IMR-90 (cell line): ENCODE data around the gene OPN4. TPM values are rescaled to one million over a fixed set of nuclear protein-coding genes. Genes with fewer than 3 reads are reported as not detected.

Experiments
- ATAC-seq: fragments of 200-7000 bp; cut with Tn5 transposase; 2 replicates; pipeline ENCODE4 v1.9.1; 2020; ENCODE audit warnings: low read depth, mild to moderate bottlenecking, moderate library complexity
- BruUV-seq: library from RNA; stranded (reverse); fragments of 400-500 nt; replicated peaks from 2 replicates; lab custom pipeline; 2021; lab: Mats Ljungman, UMichigan
- CTCF ChIA-PET: fragments of 300-600 bp; formaldehyde crosslinking; extraction: SDS; loops from one replicate; lab custom pipeline; 2021; ENCODE audit warnings: antibody characterized with exemption; lab: Yijun Ruan, JAX
- POLR2A ChIA-PET: fragments of 300-600 bp; sonication (Branson Sonifier 250); formaldehyde crosslinking; loops from one replicate; lab custom pipeline; 2022; ENCODE audit warnings: antibody characterized with exemption; ENCODE audit not compliant: unreplicated experiment; lab: Charles Lee
- DNase-seq: peaks from one replicate; pipeline ENCODE4 v3.0.0; 2013
- H2AFZ ChIP-seq: replicated peaks from 2 replicates; pipeline ENCODE3; 2013; ENCODE audit warnings: low read length, mild to moderate bottlenecking; ENCODE audit not compliant: poor library complexity
- H2AK5ac ChIP-seq: 2 replicates; pipeline ENCODE4 v1.6.1; 2013; ENCODE audit warnings: low read depth, low read length, inconsistent platforms
- H2AK9ac ChIP-seq: replicated peaks from 2 replicates; pipeline ENCODE3; 2013; ENCODE audit warnings: mild to moderate bottlenecking, low read depth, low read length, moderate library complexity; ENCODE audit not compliant: poor library complexity
- H2BK120ac ChIP-seq: 2 replicates; pipeline ENCODE4 v1.6.1; 2013; ENCODE audit warnings: low read depth, low read length, inconsistent platforms
- H2BK15ac ChIP-seq: 3 replicates; pipeline ENCODE4 v1.6.1; 2013; ENCODE audit warnings: low read depth, low read length, inconsistent platforms
- H2BK20ac ChIP-seq: 2 replicates; pipeline ENCODE4 v1.6.1; 2013; ENCODE audit warnings: low read depth, mild to moderate bottlenecking, inconsistent platforms, low read length, moderate library complexity
- H2BK5ac ChIP-seq: 2 replicates; pipeline ENCODE4 v1.6.1; 2013; ENCODE audit warnings: mild to moderate bottlenecking, low read depth, low read length, inconsistent platforms; ENCODE audit not compliant: poor library complexity, severe bottlenecking
- H3K14ac ChIP-seq: replicated peaks from 2 replicates; pipeline ENCODE4 v1.6.1; 2013; ENCODE audit warnings: low read depth, low read length, inconsistent platforms
- H3K18ac ChIP-seq: 2 replicates; pipeline ENCODE4 v1.6.1; 2013; ENCODE audit warnings: low read depth, low read length, control low read depth
- H3K23ac ChIP-seq: 2 replicates; pipeline ENCODE4 v1.6.1; 2013; ENCODE audit warnings: low read depth, low read length, inconsistent platforms
- H3K27ac ChIP-seq: 2 replicates; pipeline ENCODE4 v1.5.1; 2013; ENCODE audit warnings: mild to moderate bottlenecking, control low read depth, low read length; ENCODE audit not compliant: insufficient read depth
- H3K27me3 ChIP-seq: 2 replicates; pipeline ENCODE4 v1.6.1; 2013; ENCODE audit warnings: low read length; ENCODE audit not compliant: control insufficient read depth, insufficient read depth
- H3K36me3 ChIP-seq: 2 replicates; pipeline ENCODE4 v1.6.1; 2013; ENCODE audit warnings: low read length, mixed read lengths; ENCODE audit not compliant: control insufficient read depth, insufficient read depth
- H3K4ac ChIP-seq: 2 replicates; pipeline ENCODE4 v1.6.1; 2013; ENCODE audit warnings: low read depth, low read length, inconsistent platforms
- H3K4me1 ChIP-seq: 2 replicates; pipeline ENCODE4 v1.6.1; 2013; ENCODE audit warnings: low read length, mixed read lengths; ENCODE audit not compliant: control insufficient read depth, insufficient read depth
- H3K4me2 ChIP-seq: 2 replicates; pipeline ENCODE4 v1.6.1; 2013; ENCODE audit warnings: low read depth, mild to moderate bottlenecking, control low read depth, low read length, moderate library complexity
- H3K4me3 ChIP-seq: 2 replicates; pipeline ENCODE4 v1.5.1; 2013; ENCODE audit warnings: low read depth, mild to moderate bottlenecking, control low read depth, low read length, moderate library complexity; ENCODE audit not compliant: insufficient read depth
- H3K56ac ChIP-seq: 2 replicates; pipeline ENCODE4 v1.6.1; 2013; ENCODE audit warnings: low read length, inconsistent platforms; ENCODE audit not compliant: insufficient read depth; ENCODE audit errors: extremely low read depth
- H3K79me1 ChIP-seq, 2 experiments: 2 replicates each; pipeline ENCODE4 v1.6.1; 2013; ENCODE audit warnings: low read length in 2 of 2, inconsistent platforms in 1 of 2, low read depth in 1 of 2
- H3K9ac ChIP-seq: 2 replicates; pipeline ENCODE4 v1.6.1; 2013; ENCODE audit warnings: low read depth, low read length, control low read depth
- H3K9me1 ChIP-seq: 2 replicates; pipeline ENCODE4 v1.6.1; 2013; ENCODE audit warnings: low read length, inconsistent platforms; ENCODE audit not compliant: insufficient read depth
- H3K9me3 ChIP-seq: 2 replicates; pipeline ENCODE4 v1.6.1; 2013; ENCODE audit warnings: low read length; ENCODE audit not compliant: control insufficient read depth, insufficient read depth
- H4K20me1 ChIP-seq: 2 replicates; pipeline ENCODE4 v1.6.1; 2013; ENCODE audit warnings: low read length, inconsistent platforms; ENCODE audit not compliant: insufficient read depth
- H4K5ac ChIP-seq: 2 replicates; pipeline ENCODE4 v1.6.1; 2013; ENCODE audit warnings: mild to moderate bottlenecking, low read depth, low read length, control low read depth
- H4K8ac ChIP-seq, 2 experiments: 2 replicates each; pipeline ENCODE4 v1.6.1; 2013; ENCODE audit warnings: low read depth in 2 of 2, low read length in 2 of 2, control low read depth in 1 of 2, inconsistent platforms in 1 of 2
- H4K91ac ChIP-seq: 2 replicates; pipeline ENCODE4 v1.6.1; 2013; ENCODE audit warnings: low read depth, low read length, inconsistent platforms; ENCODE audit not compliant: insufficient read depth
- RFX5 ChIP-seq: IDR thresholded peaks from 2 replicates; pipeline ENCODE4 v1.8.0; 2012; ENCODE audit warnings: low read depth, mild to moderate bottlenecking, low read length, moderate library complexity
- WGBS, 2 experiments: methylation state at CpG; one replicate each; pipeline versions ENCODE4 v1.1.5 to v1.1.7; 2013; ENCODE audit warnings: missing lambda C conversion rate in 2 of 2; ENCODE audit not compliant: insufficient read length in 1 of 2; ENCODE audit errors: extremely low coverage in 2 of 2; 5-methylcytosine and 5-hydroxymethylcytosine counted together
- dilution Hi-C: fragments of 300-500 bp; cut with HindIII; formaldehyde crosslinking; loops from one replicate; pipeline ENCODE4 v1.14.3; 2018; ENCODE audit warnings: low sequenced_read_pairs; ENCODE audit not compliant: unreplicated experiment
- in situ Hi-C: fragments of 300-500 bp; cut with MboI; formaldehyde crosslinking; loops from 3 replicates; pipeline ENCODE4 v1.14.3; 2019; ENCODE audit warnings: low sequenced_read_pairs, inconsistent platforms, mixed read lengths
- intact Hi-C: fragments of 100-400 bp; cut with micrococcal nuclease; formaldehyde crosslinking; loops from 2 replicates; pipeline ENCODE4 v1.10.0; 2022
- polyA plus RNA-seq, 3 experiments: library from polyadenylated mRNA; depleted of rRNA; stranded (reverse); fragments of >200 nt; gene quantifications; 2 replicates each; pipeline ENCODE4 v1.2.3, GENCODE V29; 2012; ENCODE audit warnings: low replicate concordance in 1 of 3
- total RNA-seq: library from RNA; depleted of rRNA; stranded (reverse); fragments of >200 nt; gene quantifications from 2 replicates; pipeline ENCODE4 v1.2.3, GENCODE V29; 2012

OPN4 gene
- total and polyA plus RNA-seq, 2 of the 4 experiments (the other 2 are of a cell fraction) = 0.03 TPM; not detected in 1

DNA sequence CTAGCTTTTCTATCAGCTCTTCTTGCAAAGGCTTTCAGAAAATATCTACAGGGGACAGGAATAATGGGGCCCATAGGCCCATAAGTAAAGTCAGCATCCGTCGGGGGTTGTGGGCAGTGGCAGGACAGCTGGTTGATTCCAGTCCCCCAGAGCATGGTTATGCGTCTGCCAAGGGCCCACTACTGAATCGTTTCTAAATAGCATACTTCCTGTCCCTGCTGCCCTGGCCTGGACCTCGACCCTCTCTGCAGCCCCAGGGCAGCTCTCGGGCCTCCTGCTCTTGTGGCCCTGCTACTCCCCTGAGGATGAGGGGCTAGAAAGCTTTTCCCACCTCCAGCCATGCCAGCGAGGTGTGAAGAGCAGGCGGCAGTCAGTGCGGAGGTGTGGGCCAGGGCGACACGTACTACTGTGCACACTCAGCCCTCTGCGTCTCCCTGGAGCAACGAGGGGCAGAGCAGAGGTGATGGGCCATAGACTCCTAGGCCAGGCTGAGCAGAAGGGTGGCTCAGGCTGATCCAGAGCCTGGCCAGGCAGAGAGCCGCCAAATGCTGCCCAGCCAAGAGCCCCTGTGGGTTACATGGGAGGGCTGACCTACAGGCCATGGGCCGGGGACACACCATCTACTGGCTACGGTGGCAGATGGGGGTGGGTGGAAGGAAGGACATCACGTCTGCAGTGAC is 4.7 kb upstream of the OPN4 start:
- Histone ChIP-seq H3K14ac (no peak overlapping the region), H3K36me3 (no peaks in the 10 kb centered on the region), H2BK20ac (no peak overlapping the region), H2BK120ac (no peak overlapping the region), H3K9me1 (peaks cover 16% of the 10 kb centered on the region), H4K91ac (no peak overlapping the region), H3K56ac (no peak overlapping the region), H2AK9ac (peak overlapping the region; percentile 18), H4K8ac (no peak overlapping the region), H2BK5ac (no peak overlapping the region), H3K9me3 (no peaks in the 10 kb centered on the region), H4K20me1 (no peaks in the 10 kb centered on the region), H3K4me3 (no peak overlapping the region), H4K5ac (no peak overlapping the region), H3K27ac (no peak overlapping the region), H3K4me1 (peaks cover 11% of the 10 kb centered on the region), H2AFZ (peak overlapping the region; percentile 76), H3K18ac (no peak overlapping the region), H3K4ac (no peak overlapping the region), H3K27me3 (no peaks in the 10 kb centered on the region; the same call in 1 of the 2 replicates), H2AK5ac (peak overlapping the region; percentile 77), H2BK15ac (no peak overlapping the region), H3K23ac (no peak overlapping the region), H3K9ac (no peak overlapping the region), H3K4me2 (no peak overlapping the region), H3K79me1 (no peaks in the 10 kb centered on the region)
- 79% methylated on average over 6 of the region's 17 CpGs; no CpG with 5 or more reads in 1 of the 2 experiments for WGBS, 2 experiments
- DNase-seq (no peak), ATAC-seq (no peak)
- ChIA-PET POLR2A (interaction anchor here (0.6 kb wide), 1 partner anchor 131 kb away, joined by 4 read pairs; no protein-coding TSS in a partner anchor), CTCF (no interaction called here)
- intact Hi-C loops (no loop called here), in situ Hi-C loops (no loop called here), dilution Hi-C loops (no loop called here)
- no peak for TF ChIP-seq RFX5
- no TSS peak for BruUV-seq
